NB4 (cell line): ENCODE data around the gene ACSM6.

Source experiments
- DNase-seq: peaks from one replicate; pipeline ENCODE4 v3.0.0; 2010; ENCODE audit warnings: low read depth
- H3K4me3 ChIP-seq: one replicate; pipeline ENCODE4 v1.5.1; 2011; ENCODE audit warnings: mild to moderate bottlenecking, low read depth, low read length, moderate library complexity
- CTCF ChIP-seq: IDR thresholded peaks from one replicate; pipeline ENCODE4 v1.5.1; 2012; ENCODE audit warnings: low read depth, low read length
- MAX ChIP-seq: IDR thresholded peaks from 2 replicates; pipeline ENCODE4 v1.6.1; 2011; ENCODE audit warnings: low read depth, low read length
- MYC ChIP-seq: IDR thresholded peaks from 2 replicates; pipeline ENCODE4 v1.6.1; 2011; ENCODE audit warnings: low read depth, low read length
- POLR2A ChIP-seq: IDR thresholded peaks from 2 replicates; pipeline ENCODE4 v1.6.1; 2011; ENCODE audit warnings: mild to moderate bottlenecking; ENCODE audit not compliant: insufficient read length; ENCODE audit errors: extremely low read depth

ACSM6 gene

GRCh38 chr10:95250856-95251255 lies 56.8 kb downstream of the ACSM6 start:
- H3K4me3 ChIP-seq, result no peak overlapping the region
- no peak for DNase-seq
- no peak for TF ChIP-seq MAX
- no peak for TF ChIP-seq POLR2A
- no peak for TF ChIP-seq MYC

- TF ChIP-seq POLR2A (no peak), MAX (no peak), MYC (no peak), CTCF (no peak)
- H3K4me3 ChIP-seq, result no peak overlapping the region
- no peak for DNase-seq
Observed at GRCh38 chr10:95253007-95253406, 59.0 kb downstream of the ACSM6 start.

DNA sequence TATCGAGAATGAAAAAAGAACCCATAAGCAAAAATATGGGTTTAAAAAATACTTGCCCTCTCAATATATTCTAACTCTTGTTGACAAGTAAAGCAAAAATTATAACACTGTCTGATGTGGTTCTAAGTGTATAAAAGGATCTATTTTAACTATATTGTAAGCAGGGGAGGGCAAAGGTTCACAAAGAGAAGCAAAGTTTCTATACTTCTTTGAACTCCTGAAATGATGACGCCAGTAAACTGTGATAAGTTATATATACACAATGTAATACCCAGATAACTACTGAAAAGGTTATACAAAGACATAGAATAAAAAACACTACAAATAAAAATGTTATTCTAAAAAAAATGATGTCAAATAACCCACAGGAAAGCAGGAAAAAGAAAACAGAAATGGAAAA lies 59.6 kb downstream of the ACSM6 start:
- no peak for DNase-seq
- TF ChIP-seq MYC (no peak), MAX (no peak), CTCF (no peak), POLR2A (no peak)
- H3K4me3 ChIP-seq, result no peak overlapping the region

GRCh38 chr10:95254629-95255028 lies 60.6 kb downstream of the ACSM6 start:
- H3K4me3 ChIP-seq, result no peak overlapping the region
- TF ChIP-seq POLR2A, result no peak
- no peak for DNase-seq

- no peak for DNase-seq
- no peak overlapping the region for H3K4me3 ChIP-seq
- TF ChIP-seq CTCF (no peak), POLR2A (no peak), MYC (no peak), MAX (no peak)
Observed at GRCh38 chr10:95256268-95256667, 62.2 kb downstream of the ACSM6 start.

GRCh38 chr10:95257849-95258248 lies 63.8 kb downstream of the ACSM6 start:
- TF ChIP-seq MYC (no peak), POLR2A (no peak), MAX (no peak)

GRCh38 chr10:95260397-95260881 lies 66.4 kb downstream of the ACSM6 start:
- no peak for DNase-seq
- TF ChIP-seq POLR2A (no peak), MAX (no peak), CTCF (no peak), MYC (no peak)
- H3K4me3 ChIP-seq, result no peak overlapping the region

More at GRCh38 chr10:95257849-95258248, 63.8 kb downstream of the ACSM6 start:
- no peak for DNase-seq
- no peak overlapping the region for H3K4me3 ChIP-seq
